ENCODE measurements around the gene FOXK2.

DNA sequence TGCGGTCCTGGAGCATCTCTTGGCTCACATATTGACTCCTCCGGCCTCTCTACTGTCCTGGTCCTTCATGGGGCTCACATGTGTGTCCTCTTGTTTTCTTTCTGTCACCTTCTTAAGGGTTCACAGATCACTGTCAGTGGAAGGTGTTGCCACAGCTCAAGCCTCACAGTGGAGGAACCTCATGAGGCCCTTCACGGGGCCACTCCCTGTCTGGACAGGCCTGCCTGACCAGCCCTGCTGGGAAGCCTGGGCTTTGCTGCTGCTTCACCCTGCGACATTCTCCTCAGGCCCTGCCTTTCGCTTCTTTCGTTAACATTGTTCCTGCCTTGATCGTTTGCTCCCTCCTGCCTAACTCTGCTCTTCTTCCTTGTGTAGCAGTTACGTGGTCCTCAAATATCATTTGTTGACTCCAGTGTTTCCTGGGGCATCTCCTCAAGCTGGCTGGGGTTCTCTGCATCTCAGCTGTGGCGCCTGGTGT, 72.8 kb downstream of the FOXK2 start:
- TF ChIP-seq EZH2 (IDR thresholded peaks at IDR 0.05; ENCODE audit: low read depth, low read length, severe bottlenecking), result no peak
- TF ChIP-seq, protein P1, sequence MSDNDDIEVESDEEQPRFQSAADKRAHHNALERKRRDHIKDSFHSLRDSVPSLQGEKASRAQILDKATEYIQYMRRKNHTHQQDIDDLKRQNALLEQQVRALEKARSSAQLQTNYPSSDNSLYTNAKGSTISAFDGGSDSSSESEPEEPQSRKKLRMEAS (IDR thresholded peaks at IDR 0.05), result no peak
- no peak for TF ChIP-seq POLR2AphosphoS5 (IDR thresholded peaks at IDR 0.05; ENCODE audit: low read depth, low read length)
